Neural crest cell (in vitro differentiated cells): ENCODE data around the gene BRCA2. TPM values are rescaled to one million over a fixed set of nuclear protein-coding genes. Genes with fewer than 3 reads are reported as not detected.

Source experiments
- DNase-seq: peaks from one replicate; pipeline ENCODE4 v3.0.0; 2021; ENCODE audit warnings: low read depth, mixed read lengths, low spot score
- H3K27ac Mint-ChIP-seq: one replicate; pipeline ENCODE4 v1.8.0; 2021; ENCODE audit warnings: mild to moderate bottlenecking, mixed read lengths; ENCODE audit not compliant: unreplicated experiment
- H3K27me3 Mint-ChIP-seq: 2 replicates; pipeline ENCODE4 v1.8.0; 2021; ENCODE audit warnings: low read depth, mild to moderate bottlenecking, mixed read lengths
- H3K36me3 Mint-ChIP-seq: 2 replicates; pipeline ENCODE4 v1.8.0; 2021; ENCODE audit warnings: low read depth, mild to moderate bottlenecking, mixed read lengths
- H3K4me1 Mint-ChIP-seq: 2 replicates; pipeline ENCODE4 v1.8.0; 2021; ENCODE audit warnings: mixed read lengths
- H3K4me3 Mint-ChIP-seq: one replicate; pipeline ENCODE4 v1.8.0; 2021; ENCODE audit warnings: mild to moderate bottlenecking, mixed read lengths
- H3K9me3 Mint-ChIP-seq: 2 replicates; pipeline ENCODE4 v1.8.0; 2021; ENCODE audit warnings: mixed read lengths
- total RNA-seq: library from RNA; stranded (reverse); gene quantifications from 2 replicates; pipeline ENCODE4 v1.2.1, GENCODE V29; 2021
- TF ChIP-seq, protein P1 (sequence below): fragments of 200-600 bp; sonication (generic); conservative IDR thresholded peaks from 2 replicates; pipeline ENCODE4 v1.5.0; 2021; ENCODE audit warnings: antibody characterized with exemption, mild to moderate bottlenecking

BRCA2 gene
- total RNA-seq, 1 donor from 2014 or later, result 26.4 TPM

- Mint-ChIP-seq H3K27me3 (no peaks in the 10 kb centered on the region), H3K4me3 (no peak overlapping the region), H3K27ac (no peak overlapping the region), H3K4me1 (no peaks in the 10 kb centered on the region), H3K36me3 (no peaks in the 10 kb centered on the region), H3K9me3 (no peaks in the 10 kb centered on the region)
- TF ChIP-seq, protein P1, sequence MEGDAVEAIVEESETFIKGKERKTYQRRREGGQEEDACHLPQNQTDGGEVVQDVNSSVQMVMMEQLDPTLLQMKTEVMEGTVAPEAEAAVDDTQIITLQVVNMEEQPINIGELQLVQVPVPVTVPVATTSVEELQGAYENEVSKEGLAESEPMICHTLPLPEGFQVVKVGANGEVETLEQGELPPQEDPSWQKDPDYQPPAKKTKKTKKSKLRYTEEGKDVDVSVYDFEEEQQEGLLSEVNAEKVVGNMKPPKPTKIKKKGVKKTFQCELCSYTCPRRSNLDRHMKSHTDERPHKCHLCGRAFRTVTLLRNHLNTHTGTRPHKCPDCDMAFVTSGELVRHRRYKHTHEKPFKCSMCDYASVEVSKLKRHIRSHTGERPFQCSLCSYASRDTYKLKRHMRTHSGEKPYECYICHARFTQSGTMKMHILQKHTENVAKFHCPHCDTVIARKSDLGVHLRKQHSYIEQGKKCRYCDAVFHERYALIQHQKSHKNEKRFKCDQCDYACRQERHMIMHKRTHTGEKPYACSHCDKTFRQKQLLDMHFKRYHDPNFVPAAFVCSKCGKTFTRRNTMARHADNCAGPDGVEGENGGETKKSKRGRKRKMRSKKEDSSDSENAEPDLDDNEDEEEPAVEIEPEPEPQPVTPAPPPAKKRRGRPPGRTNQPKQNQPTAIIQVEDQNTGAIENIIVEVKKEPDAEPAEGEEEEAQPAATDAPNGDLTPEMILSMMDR, result no peak
- no peak for DNase-seq
These were observed 37.5 kb upstream of the BRCA2 start for GRCh38 chr13:32277839-32278238.

DNA sequence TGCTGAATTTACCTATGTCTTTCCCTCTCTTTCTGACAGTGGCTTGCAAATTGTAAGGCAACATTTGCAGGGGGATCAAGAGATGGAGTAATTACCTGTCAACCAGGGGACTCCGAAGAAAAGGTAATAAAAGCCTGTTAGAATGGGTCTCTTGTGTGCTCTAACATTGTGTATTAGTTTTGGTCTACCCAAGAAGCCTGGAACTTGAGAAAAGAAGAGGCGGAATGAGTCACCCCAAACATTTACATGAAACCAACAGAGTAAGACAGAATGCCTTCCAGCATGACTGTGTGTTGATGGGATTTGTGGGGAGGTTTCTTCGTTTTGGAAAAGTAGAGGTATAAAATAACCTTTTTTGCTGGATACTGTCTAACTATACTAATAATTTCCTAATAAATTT, 36.9 kb upstream of the BRCA2 start:
- no peak overlapping the region for H3K27ac Mint-ChIP-seq
- H3K27me3 Mint-ChIP-seq, result no peaks in the 10 kb centered on the region
- DNase-seq, result no peak
- H3K4me1 Mint-ChIP-seq, result no peaks in the 10 kb centered on the region
- H3K9me3 Mint-ChIP-seq, result no peaks in the 10 kb centered on the region
- no peaks in the 10 kb centered on the region for H3K36me3 Mint-ChIP-seq
- TF ChIP-seq, protein P1, result no peak
- no peak overlapping the region for H3K4me3 Mint-ChIP-seq

DNA sequence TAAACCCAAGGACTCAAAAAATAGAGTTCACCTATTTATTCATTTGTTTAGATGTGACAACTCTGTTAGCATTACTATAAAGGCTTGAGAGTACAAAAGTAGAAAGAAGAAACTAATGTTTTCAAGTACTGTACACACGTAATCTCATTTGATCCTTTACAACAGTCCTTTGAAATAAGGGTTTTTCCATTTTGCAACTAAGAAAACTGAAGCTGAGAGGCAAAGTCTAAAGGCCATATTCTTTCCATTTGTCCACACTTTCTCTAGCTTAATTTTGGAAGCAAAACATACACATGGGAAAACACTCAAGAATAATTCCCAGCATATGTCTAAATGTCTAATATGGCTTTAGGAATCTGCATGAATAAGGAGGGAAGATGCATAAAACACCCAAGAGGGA, 34.2 kb upstream of the BRCA2 start:
- H3K27me3 Mint-ChIP-seq, result no peaks in the 10 kb centered on the region
- no peaks in the 10 kb centered on the region for H3K9me3 Mint-ChIP-seq
- no peak overlapping the region for H3K4me3 Mint-ChIP-seq
- DNase-seq, result no peak
- TF ChIP-seq, protein P1, result no peak
- no peak overlapping the region for H3K27ac Mint-ChIP-seq
- H3K36me3 Mint-ChIP-seq, result no peaks in the 10 kb centered on the region
- H3K4me1 Mint-ChIP-seq, result peaks cover 12% of the 10 kb centered on the region

- H3K36me3 Mint-ChIP-seq, result no peaks in the 10 kb centered on the region
- H3K4me1 Mint-ChIP-seq, result peaks cover 12% of the 10 kb centered on the region
- TF ChIP-seq, protein P1, result no peak
- DNase-seq, result no peak
- H3K27ac Mint-ChIP-seq, result no peak overlapping the region
- no peaks in the 10 kb centered on the region for H3K27me3 Mint-ChIP-seq
- H3K9me3 Mint-ChIP-seq, result no peaks in the 10 kb centered on the region
- H3K4me3 Mint-ChIP-seq, result no peak overlapping the region
These were observed 33.1 kb upstream of the BRCA2 start for GRCh38 chr13:32282096-32282711.

DNA sequence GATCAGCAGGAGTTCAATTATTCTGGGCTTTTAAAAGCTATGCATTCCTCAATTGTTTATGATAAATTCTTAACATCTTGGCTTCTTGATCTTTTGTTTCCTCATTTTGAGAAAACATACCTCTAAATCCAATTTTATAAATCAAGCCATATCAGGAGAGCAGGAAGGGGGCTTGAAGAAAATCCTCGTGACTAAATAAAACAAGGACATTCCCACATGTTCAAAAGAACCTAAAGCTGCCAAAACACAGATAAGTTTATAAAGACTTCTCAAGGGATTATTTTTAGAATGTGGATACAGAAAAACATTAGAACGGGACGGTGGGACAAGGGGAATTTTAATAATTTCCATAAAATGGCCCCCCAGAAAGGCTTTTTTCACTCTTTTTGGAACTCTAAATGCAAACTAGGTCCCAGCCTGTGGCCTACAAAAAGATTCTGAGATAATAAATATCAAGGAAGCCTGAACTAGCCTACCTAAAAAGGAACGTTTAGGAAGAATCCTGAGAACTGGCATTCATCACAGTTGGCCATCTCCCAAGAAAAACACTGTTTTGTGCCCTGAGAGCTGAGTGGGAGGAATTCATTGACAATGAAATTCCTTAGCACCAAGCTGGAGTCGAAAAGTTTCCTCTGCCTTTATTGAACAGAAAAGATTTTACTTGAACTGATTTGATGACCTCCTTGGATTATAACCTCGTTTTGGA, 30.2 kb upstream of the BRCA2 start:
- TF ChIP-seq, protein P1, result no peak
- H3K4me1 Mint-ChIP-seq, result peaks cover 28% of the 10 kb centered on the region
- peak overlapping the region; percentile 1 for H3K27ac Mint-ChIP-seq
- no peaks in the 10 kb centered on the region for H3K27me3 Mint-ChIP-seq
- H3K36me3 Mint-ChIP-seq, result no peaks in the 10 kb centered on the region
- H3K4me3 Mint-ChIP-seq, result no peak overlapping the region
- peaks cover 4% of the 10 kb centered on the region for H3K9me3 Mint-ChIP-seq
- DNase-seq, result no peak
